Fibroblast of lung (primary cell): ENCODE results near the gene ARHGAP10.

ENCODE experiments used
- CTCF ChIP-seq, 2 donors: IDR thresholded peaks in 1 of 2; conservative IDR thresholded peaks in 1 of 2; 1 replicate in 1 of 2; 2 replicates in 1 of 2; pipeline ENCODE4 v1.5.1; 2011 to 2012; ENCODE audit warnings: low read length in 2 of 2, control low read depth in 1 of 2, inconsistent platforms in 1 of 2, low read depth in 1 of 2, mild to moderate bottlenecking in 1 of 2
- EZH2 ChIP-seq: IDR thresholded peaks from 2 replicates; pipeline ENCODE4 v1.5.1; 2012; ENCODE audit warnings: low read length, control low read depth, mild to moderate bottlenecking; ENCODE audit errors: missing control alignments

- no peak for TF ChIP-seq CTCF (conservative IDR thresholded peaks at IDR 0.05 in 1 of 2, IDR thresholded peaks at IDR 0.05 in 1 of 2; ENCODE audit: low read depth in 1 of 2, low read length in 2 of 2)
- TF ChIP-seq EZH2 = no peak
Measured at GRCh38 chr4:148116969-148117368, 385.1 kb downstream of the ARHGAP10 start.
